ENCODE data around the gene CCNY. TPM values are rescaled to one million over a fixed set of nuclear protein-coding genes. Genes with fewer than 3 reads are reported as not detected.

The CCNY gene
- total RNA-seq, 1 donor from 2014 or later = 81.1 TPM

- Histone ChIP-seq H3K4me3 (peak overlapping the region; percentile 19), H3K36me3 (no peaks in the 10 kb centered on the region), H3K4me1 (peaks cover 98% of the 10 kb centered on the region), H3K9me3 (replicated peaks) (no peaks in the 10 kb centered on the region), H3K27ac (replicated peaks) (peak overlapping the region; percentile 90), H3K27me3 (ENCODE audit: low read depth) (no peaks in the 10 kb centered on the region)
- intact Hi-C loops (cut with micrococcal nuclease) = no loop called here
- no peak for TF ChIP-seq CTCF (IDR thresholded peaks at IDR 0.05; ENCODE audit: borderline replicate concordance)
- DNase-seq = no peak
Observed at GRCh38 chr10:35378541-35379210, 42.4 kb downstream of the CCNY start.

- peak; percentile 18 for TF ChIP-seq CTCF (IDR thresholded peaks at IDR 0.05; ENCODE audit: borderline replicate concordance)
- Histone ChIP-seq H3K4me1 (peaks cover 98% of the 10 kb centered on the region), H3K9me3 (replicated peaks) (no peaks in the 10 kb centered on the region), H3K27ac (replicated peaks) (peak overlapping the region; percentile 90), H3K36me3 (no peaks in the 10 kb centered on the region), H3K4me3 (peak overlapping the region; percentile 19), H3K27me3 (ENCODE audit: low read depth) (no peaks in the 10 kb centered on the region)
- DNase-seq = peak; percentile 50
- intact Hi-C loops (cut with micrococcal nuclease) = no loop called here
Observed at GRCh38 chr10:35379226-35380137, 43.2 kb downstream of the CCNY start.

DNA sequence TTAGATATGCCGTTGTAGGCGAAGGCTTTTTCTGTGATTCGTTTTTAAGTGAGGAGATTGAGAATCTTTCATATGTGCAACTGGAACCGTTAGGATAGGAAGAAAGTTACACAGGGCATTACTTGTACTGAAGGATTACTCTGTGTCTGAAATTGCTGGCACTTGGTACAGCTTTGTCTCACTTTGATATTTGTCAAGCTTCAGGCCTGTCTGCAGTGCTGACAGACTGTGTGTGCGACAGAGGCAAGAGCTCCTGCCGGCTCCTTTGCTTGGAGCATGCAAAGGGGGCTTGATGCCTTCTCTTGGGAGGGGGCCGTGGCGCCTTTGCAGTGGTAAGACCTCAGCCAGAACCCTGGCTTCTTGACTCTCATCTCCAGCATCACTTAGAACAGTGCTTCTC, 45.8 kb downstream of the CCNY start:
- Histone ChIP-seq H3K9me3 (replicated peaks) (no peaks in the 10 kb centered on the region), H3K27me3 (ENCODE audit: low read depth) (no peaks in the 10 kb centered on the region), H3K4me3 (no peak overlapping the region), H3K36me3 (no peaks in the 10 kb centered on the region), H3K4me1 (peaks cover 100% of the 10 kb centered on the region), H3K27ac (replicated peaks) (peak overlapping the region; percentile 90)
- intact Hi-C loops (cut with micrococcal nuclease) = no loop called here
- no peak for DNase-seq
- TF ChIP-seq CTCF (IDR thresholded peaks at IDR 0.05; ENCODE audit: borderline replicate concordance) = no peak

- H3K27ac ChIP-seq (replicated peaks) = peak overlapping the region; percentile 90
- no peaks in the 10 kb centered on the region for H3K27me3 ChIP-seq (ENCODE audit: low read depth)
- no peak overlapping the region for H3K4me3 ChIP-seq
- no peaks in the 10 kb centered on the region for H3K36me3 ChIP-seq
- no peak for DNase-seq
- H3K9me3 ChIP-seq (replicated peaks) = peaks cover 7% of the 10 kb centered on the region
- intact Hi-C loops (cut with micrococcal nuclease) = no loop called here
- no peak for TF ChIP-seq CTCF (IDR thresholded peaks at IDR 0.05; ENCODE audit: borderline replicate concordance)
- H3K4me1 ChIP-seq = peaks cover 100% of the 10 kb centered on the region
Observed at GRCh38 chr10:35384265-35384868, 48.1 kb downstream of the CCNY start.

DNA sequence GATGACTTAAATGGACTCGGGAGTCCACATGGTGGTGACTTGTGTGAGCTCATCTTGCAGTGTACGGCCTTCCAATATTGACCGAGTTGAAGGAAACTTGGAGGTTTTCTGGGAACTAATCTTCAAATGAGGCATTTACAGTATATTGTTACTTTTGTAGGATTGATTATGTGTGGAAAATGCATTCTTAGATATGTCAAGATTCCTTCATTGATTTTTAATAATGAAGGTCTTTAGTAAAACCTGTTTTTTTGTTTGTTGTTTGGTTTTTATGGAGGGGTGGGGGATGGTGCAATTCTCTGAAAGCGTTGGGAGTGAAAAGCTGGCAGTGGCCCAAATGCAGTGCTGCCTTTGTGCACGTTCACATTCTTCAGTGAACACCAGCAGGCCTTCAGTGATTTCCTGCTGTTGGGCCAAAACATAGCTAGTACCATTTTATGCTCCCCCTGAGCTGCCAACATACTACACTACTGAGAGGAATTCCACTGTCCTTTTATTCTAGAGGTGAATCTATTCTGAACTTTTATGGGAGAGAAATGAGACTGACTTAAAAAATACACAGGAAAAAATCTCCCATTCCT, 50.4 kb downstream of the CCNY start:
- DNase-seq = peak; percentile 68
- H3K27ac ChIP-seq (replicated peaks) = peak overlapping the region; percentile 85
- intact Hi-C loops (cut with micrococcal nuclease) = no loop called here

More for the DNA sequence above, 50.4 kb downstream of the CCNY start:
- no peak overlapping the region for H3K4me3 ChIP-seq
- peaks cover 20% of the 10 kb centered on the region for H3K9me3 ChIP-seq (replicated peaks)
- TF ChIP-seq CTCF (IDR thresholded peaks at IDR 0.05; ENCODE audit: borderline replicate concordance) = no peak
- H3K36me3 ChIP-seq = peaks cover 4% of the 10 kb centered on the region
- H3K4me1 ChIP-seq = peaks cover 99% of the 10 kb centered on the region
- H3K27me3 ChIP-seq (ENCODE audit: low read depth) = no peaks in the 10 kb centered on the region

Data from left ventricle myocardium inferior (tissue), 1 donor.